Liver (tissue), 9 donors: ENCODE results near the gene C1S. TPM values are rescaled to one million over a fixed set of nuclear protein-coding genes. Genes with fewer than 3 reads are reported as not detected.

Source experiments
- DNase-seq: peaks from one replicate; pipeline ENCODE4 v3.0.0-alpha.2; 2017; ENCODE audit warnings: low spot score
- H3K27ac ChIP-seq, 2 donors: one replicate each; pipeline ENCODE4 v1.7.0; 2013; ENCODE audit warnings: inconsistent platforms in 2 of 2, low read length in 2 of 2, control low read depth in 1 of 2, low read depth in 1 of 2, mild to moderate bottlenecking in 1 of 2
- H3K27me3 ChIP-seq, 4 donors: one replicate each; pipeline versions ENCODE4 v1.6.1 to v1.7.0; 2013; ENCODE audit warnings: low read length in 3 of 4, inconsistent platforms in 1 of 4, mild to moderate bottlenecking in 1 of 4, moderate library complexity in 1 of 4; ENCODE audit not compliant: control insufficient read depth in 4 of 4, insufficient read depth in 4 of 4
- H3K36me3 ChIP-seq, 4 donors: one replicate each; pipeline versions ENCODE4 v1.6.1 to v1.7.0; 2013; ENCODE audit warnings: low read length in 3 of 4, mild to moderate bottlenecking in 3 of 4, low read depth in 1 of 4, moderate library complexity in 1 of 4; ENCODE audit not compliant: control insufficient read depth in 4 of 4, insufficient read depth in 3 of 4
- H3K4me1 ChIP-seq, 4 donors: one replicate each; pipeline versions ENCODE4 v1.6.1 to v1.7.0; 2013; ENCODE audit warnings: low read length in 3 of 4, mild to moderate bottlenecking in 3 of 4, moderate library complexity in 1 of 4; ENCODE audit not compliant: control insufficient read depth in 4 of 4, insufficient read depth in 4 of 4
- H3K4me3 ChIP-seq, 3 donors: one replicate each; pipeline versions ENCODE4 v1.6.1 to v1.7.0; 2013; ENCODE audit warnings: low read length in 3 of 3, control low read depth in 1 of 3, low read depth in 1 of 3, mild to moderate bottlenecking in 1 of 3
- H3K9ac ChIP-seq, 2 donors: one replicate each; pipeline ENCODE4 v1.7.0; 2013; ENCODE audit warnings: low read length in 2 of 2, mild to moderate bottlenecking in 2 of 2, moderate library complexity in 2 of 2, control low read depth in 1 of 2, low read depth in 1 of 2
- H3K9me3 ChIP-seq, 4 donors: one replicate each; pipeline versions ENCODE4 v1.6.1 to v1.7.0; 2013; ENCODE audit warnings: low read length in 3 of 4; ENCODE audit not compliant: control insufficient read depth in 4 of 4
- EGR1 ChIP-seq, 2 donors: IDR thresholded peaks; 2 replicates each; pipeline ENCODE4 v1.6.1; 2016 to 2018; ENCODE audit warnings: antibody characterized with exemption in 2 of 2, low read depth in 2 of 2
- FOXA1 ChIP-seq: IDR thresholded peaks from 2 replicates; pipeline ENCODE4 v1.6.1; 2016; ENCODE audit warnings: antibody characterized with exemption
- GABPA ChIP-seq, 2 donors: IDR thresholded peaks in 1 of 2; conservative IDR thresholded peaks in 1 of 2; 2 replicates each; pipeline ENCODE4 v1.6.1; 2016; ENCODE audit warnings: antibody characterized with exemption in 2 of 2, mild to moderate bottlenecking in 1 of 2, moderate library complexity in 1 of 2
- HNF4A ChIP-seq, 2 donors: conservative IDR thresholded peaks; 2 replicates each; pipeline ENCODE4 v1.6.1; 2016; ENCODE audit warnings: antibody characterized with exemption in 2 of 2, mild to moderate bottlenecking in 2 of 2
- RAD21 ChIP-seq, 2 donors: IDR thresholded peaks; 2 replicates each; pipeline ENCODE4 v1.6.1; 2016; ENCODE audit warnings: antibody characterized with exemption in 2 of 2, mild to moderate bottlenecking in 2 of 2
- REST ChIP-seq: IDR thresholded peaks from 2 replicates; pipeline ENCODE4 v1.6.1; 2016; ENCODE audit warnings: antibody characterized with exemption, mild to moderate bottlenecking
- SP1 ChIP-seq: IDR thresholded peaks from 2 replicates; pipeline ENCODE4 v1.6.1; 2018; ENCODE audit warnings: antibody characterized with exemption, mild to moderate bottlenecking
- YY1 ChIP-seq: IDR thresholded peaks from 2 replicates; pipeline ENCODE4 v1.6.1; 2016; ENCODE audit warnings: antibody characterized with exemption, mild to moderate bottlenecking
- WGBS: extraction: QIAGEN DNeasy Blood & Tissue Kit; methylation state at CpG from one replicate; pipeline ENCODE4 v1.1.7; 2013; 5-methylcytosine and 5-hydroxymethylcytosine counted together
- polyA plus RNA-seq, 2 donors: library from polyadenylated mRNA; stranded (reverse) in 1 of 2; unstranded in 1 of 2; fragments of 200-250 nt in 1 of 2; fragments of >200 nt in 1 of 2; fragmentation: Nextera tagmentation in 1 of 2; extraction: Ambion mirVana in 1 of 2; gene quantifications; one replicate each; pipeline versions ENCODE4 v1.2.1 to v1.2.3, GENCODE V29; 2013 to 2015
- total RNA-seq, 2 donors: library from RNA; depleted of rRNA; stranded (reverse); fragments of >200 nt; gene quantifications; one replicate each; pipeline ENCODE4 v1.2.3, GENCODE V29; 2014
- TF ChIP-seq, protein P1 (sequence below): fragments of 150-350 bp; IDR thresholded peaks from 2 replicates; pipeline ENCODE4 v1.5.1; 2017; ENCODE audit warnings: improper control_type of control experiment, low read depth, low read length; ENCODE audit not compliant: missing input control
- donor health status: healthy.
- donor health status: healthy.
- donor health status: healthy.
- donor health status: healthy.
- donor health status: healthy.

C1S gene
- total and polyA plus RNA-seq, 4 donors = 267 to 2,029 (median 1,568) TPM

GRCh38 chr12:7042842-7043241, 17.7 kb upstream of the C1S start:
- H3K36me3 ChIP-seq = no peaks in the 10 kb centered on the region
- H3K27ac ChIP-seq = no peak overlapping the region
- H3K9ac ChIP-seq = no peak overlapping the region
- TF ChIP-seq, protein P1, sequence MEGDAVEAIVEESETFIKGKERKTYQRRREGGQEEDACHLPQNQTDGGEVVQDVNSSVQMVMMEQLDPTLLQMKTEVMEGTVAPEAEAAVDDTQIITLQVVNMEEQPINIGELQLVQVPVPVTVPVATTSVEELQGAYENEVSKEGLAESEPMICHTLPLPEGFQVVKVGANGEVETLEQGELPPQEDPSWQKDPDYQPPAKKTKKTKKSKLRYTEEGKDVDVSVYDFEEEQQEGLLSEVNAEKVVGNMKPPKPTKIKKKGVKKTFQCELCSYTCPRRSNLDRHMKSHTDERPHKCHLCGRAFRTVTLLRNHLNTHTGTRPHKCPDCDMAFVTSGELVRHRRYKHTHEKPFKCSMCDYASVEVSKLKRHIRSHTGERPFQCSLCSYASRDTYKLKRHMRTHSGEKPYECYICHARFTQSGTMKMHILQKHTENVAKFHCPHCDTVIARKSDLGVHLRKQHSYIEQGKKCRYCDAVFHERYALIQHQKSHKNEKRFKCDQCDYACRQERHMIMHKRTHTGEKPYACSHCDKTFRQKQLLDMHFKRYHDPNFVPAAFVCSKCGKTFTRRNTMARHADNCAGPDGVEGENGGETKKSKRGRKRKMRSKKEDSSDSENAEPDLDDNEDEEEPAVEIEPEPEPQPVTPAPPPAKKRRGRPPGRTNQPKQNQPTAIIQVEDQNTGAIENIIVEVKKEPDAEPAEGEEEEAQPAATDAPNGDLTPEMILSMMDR = peak; percentile 39
- TF ChIP-seq RAD21 (IDR thresholded peaks at IDR 0.05) (peak; percentile 78 to 81), SP1 (no peak), GABPA (IDR thresholded peaks at IDR 0.05 in 1 of 2, conservative IDR thresholded peaks at IDR 0.05 in 1 of 2) (no peak), HNF4A (conservative IDR thresholded peaks at IDR 0.05) (no peak), EGR1 (IDR thresholded peaks at IDR 0.05; ENCODE audit: low read depth in 2 of 2) (no peak)
- no peaks in the 10 kb centered on the region for H3K27me3 ChIP-seq
- no peak overlapping the region for H3K4me3 ChIP-seq
- no peaks in the 10 kb centered on the region for H3K9me3 ChIP-seq
- WGBS = 53% methylated on average over 6 of the region's 6 CpGs
- no peaks in the 10 kb centered on the region for H3K4me1 ChIP-seq
- DNase-seq = no peak

GRCh38 chr12:7045913-7046312, 14.6 kb upstream of the C1S start:
- 95% methylated on average over 9 of the region's 9 CpGs for WGBS
- no peak for TF ChIP-seq RAD21 (IDR thresholded peaks at IDR 0.05)
- no peak for TF ChIP-seq YY1
- TF ChIP-seq REST = no peak
- TF ChIP-seq, protein P1 = no peak
- TF ChIP-seq GABPA (IDR thresholded peaks at IDR 0.05 in 1 of 2, conservative IDR thresholded peaks at IDR 0.05 in 1 of 2) = no peak
- TF ChIP-seq FOXA1 = no peak
- H3K27ac ChIP-seq = no peak overlapping the region

More at GRCh38 chr12:7045913-7046312, 14.6 kb upstream of the C1S start:
- no peak for DNase-seq
- H3K4me1 ChIP-seq = no peaks in the 10 kb centered on the region
- H3K9me3 ChIP-seq = no peaks in the 10 kb centered on the region
- H3K27me3 ChIP-seq = no peaks in the 10 kb centered on the region
- no peak overlapping the region for H3K9ac ChIP-seq
- H3K36me3 ChIP-seq = no peaks in the 10 kb centered on the region
- no peak overlapping the region for H3K4me3 ChIP-seq
